HG03520 (cell line): ENCODE data around the gene CALM3.

Experiments used
- ATAC-seq: cut with Tn5 transposase; IDR thresholded peaks from one replicate; pipeline ENCODE4 v1.9.1; 2021; ENCODE audit warnings: mild to moderate bottlenecking, moderate library complexity; ENCODE audit not compliant: unreplicated experiment

The CALM3 gene

DNA sequence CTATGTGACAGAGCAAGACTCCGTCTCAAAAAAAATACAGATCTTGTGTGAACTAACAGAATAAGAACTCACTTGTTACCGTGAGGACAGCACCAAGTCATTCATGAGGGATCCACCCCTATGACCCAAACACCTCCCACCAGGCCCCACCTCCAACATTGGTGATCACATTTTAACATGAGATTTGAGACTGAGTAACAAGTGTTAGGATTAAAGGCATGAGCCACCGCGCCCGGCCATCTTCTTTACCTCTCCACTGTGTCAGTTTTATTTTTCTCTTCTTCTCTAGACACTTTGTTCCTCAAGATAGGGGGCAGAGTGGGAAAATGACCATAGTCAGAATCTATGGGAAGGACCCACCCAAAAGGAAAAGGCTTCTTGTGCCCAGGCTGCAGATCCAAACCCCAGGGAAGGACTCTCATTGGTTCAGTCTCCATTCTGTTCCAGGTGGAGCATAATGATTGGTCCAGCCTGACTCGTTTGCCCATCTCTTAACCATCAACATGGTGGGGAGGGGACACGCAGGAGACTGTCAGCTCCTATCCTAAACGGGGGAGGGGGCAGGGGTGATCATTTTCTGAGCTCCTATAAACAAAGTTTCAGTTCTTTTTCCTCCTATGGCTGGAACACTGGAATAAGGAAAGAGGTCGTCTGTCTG, 1.3 kb upstream of the CALM3 start:
- no peak for ATAC-seq

DNA sequence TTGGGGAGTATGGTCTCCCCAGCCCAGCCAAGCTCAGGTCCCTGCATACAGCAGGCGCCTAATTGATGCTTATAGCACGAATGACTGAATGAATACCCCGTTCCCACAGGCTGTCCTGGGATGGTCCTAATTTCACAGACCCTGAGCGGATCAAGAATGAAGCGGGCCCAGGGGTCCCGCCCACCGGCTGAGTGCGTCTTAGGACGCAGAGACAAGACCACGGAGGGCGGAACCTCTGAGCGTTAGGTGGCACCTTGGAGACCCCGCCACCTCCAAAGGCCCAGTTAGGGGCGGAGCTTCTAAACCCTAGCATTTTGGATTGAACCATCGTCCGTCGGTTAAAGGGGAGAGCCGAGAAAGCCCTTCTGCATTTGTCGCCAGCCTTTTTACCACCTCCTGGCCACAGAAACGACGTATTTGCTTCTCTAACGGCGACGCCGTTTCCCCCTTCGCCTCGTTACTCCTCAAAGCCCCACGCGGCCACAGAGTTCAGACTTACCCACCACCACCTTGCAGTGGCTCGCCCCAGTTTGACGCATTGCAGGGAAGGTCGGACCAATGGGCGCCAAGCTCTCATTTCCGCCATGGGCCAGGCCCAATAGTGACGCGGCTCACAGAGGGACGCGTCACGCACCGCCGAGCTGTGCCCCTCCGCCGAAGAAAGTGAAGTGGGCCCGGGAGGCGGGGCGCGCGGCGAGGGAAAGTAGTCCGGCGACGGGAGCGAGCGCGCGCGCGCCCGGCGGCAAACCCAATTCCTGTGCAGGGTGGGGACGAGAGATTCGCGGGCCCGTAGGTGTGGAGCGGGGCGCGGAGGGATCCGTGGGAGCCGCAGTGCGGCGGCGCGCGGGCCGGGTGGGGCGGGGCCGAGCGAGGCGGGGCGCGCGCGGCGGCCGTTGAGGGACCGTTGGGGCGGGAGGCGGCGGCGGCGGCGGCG, 479 bp upstream of the CALM3 start:
- peak; percentile 70 for ATAC-seq

DNA sequence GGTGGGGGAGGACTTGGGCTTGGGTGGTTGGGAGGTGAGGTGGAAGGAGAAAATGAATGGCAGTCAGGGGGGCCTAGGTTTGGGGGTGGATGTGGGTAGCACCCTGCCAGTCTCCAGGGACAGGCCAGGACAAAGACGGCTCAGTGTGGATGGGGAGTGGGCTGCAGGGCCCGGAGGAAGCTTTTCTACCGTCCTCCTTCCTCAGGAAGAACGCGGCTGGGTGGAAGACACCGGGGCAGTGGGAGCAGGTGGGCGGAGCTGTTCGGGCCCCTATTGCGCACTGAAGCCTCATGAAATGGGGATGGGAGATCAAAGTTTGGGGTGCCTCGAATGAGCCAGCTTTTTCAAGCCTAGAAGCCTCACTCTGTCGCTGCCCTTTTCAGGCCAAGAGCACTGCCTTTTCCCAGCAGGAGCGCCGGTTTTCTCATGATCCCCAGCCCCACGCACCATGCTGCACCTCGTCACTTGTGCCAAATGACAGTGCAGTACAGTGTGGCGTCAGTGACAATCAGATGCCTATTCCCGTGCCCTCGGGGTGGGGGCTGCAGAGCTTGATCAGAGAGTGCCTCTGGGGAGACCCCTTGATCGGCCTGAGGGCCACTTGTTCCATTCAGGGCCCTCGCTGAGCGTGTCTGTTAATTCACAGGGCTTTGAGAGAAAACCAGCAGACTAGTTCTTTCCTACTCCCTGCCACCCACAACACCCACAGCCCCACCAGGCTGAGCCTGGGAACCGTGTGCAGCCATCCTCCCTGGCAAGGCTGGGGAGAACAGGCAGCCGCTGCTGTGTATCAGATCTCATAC, 1.5 kb downstream of the CALM3 start:
- no peak for ATAC-seq

DNA sequence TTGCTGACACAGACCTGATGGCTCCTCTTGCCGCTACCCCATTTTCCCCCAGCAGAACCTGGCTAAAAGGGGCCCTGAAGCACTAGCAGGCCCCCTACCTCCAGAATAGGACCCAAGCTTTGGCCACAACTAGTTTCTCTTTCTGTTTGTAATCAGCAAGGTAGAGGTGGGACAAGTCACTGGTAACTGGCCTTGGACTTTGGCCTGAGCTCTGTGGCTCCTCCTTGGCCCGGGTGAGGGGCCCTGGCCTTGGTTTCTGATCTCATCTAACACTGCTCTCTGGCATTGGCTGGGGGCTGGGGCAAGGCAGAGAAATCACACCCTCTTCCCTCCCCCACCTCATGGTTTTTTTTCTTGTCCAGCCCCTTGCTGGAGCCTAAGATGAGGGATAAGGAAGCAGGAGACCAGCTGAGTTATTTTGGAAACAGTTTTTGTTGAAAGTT, 2.1 kb downstream of the CALM3 start:
- ATAC-seq = no peak

DNA sequence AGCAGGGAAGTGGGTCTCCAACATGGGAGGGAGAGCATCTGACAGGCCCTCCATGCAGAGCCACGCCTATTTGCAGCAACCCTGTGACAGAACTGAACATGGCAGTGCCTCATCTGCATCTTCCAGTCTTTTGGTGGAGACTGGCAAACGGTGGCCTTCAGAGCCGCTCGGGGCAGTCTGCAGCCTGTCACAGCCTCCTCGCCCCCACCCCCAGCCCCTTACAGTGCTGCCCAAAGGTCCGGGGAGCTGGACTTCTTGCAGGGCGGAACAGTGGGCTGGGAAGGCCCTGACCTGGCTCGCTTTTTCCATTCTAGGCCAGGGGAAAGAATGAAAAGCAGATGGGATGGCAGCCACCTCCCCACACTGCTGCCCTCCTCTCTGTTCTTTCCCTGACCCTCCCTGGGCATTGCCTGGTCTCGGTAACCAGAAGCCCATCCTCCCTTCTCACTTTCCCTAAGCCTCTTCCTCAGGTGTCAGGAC, 2.7 kb downstream of the CALM3 start:
- ATAC-seq = no peak

DNA sequence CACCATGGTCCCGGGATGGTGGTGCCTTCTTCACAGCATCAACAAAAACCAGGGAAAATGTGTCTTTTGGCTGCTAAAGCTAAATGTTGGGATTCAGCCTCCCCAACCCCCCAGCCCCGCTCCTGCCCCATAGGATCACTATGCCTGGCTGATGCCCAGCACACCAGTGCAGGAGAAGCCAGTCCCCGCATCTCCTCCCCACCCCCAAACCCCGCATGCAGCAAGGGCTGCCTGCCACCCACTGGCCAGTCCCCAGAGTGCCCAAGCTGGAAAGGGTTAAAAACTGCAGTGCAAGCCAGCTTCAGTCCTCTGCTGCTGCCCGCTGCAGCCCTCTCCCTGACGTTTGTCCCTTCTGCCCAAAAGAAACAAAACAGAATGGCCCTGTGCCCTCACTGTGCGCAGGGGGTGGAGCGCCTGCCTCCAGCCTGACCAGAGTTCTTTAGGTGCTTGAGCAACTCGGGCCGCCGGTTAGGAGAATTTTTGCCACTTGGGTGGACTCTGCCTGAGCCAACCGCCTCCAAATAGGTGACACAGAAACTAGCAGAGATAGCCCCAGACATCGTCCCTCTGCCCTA, 3.7 kb downstream of the CALM3 start:
- no peak for ATAC-seq

DNA sequence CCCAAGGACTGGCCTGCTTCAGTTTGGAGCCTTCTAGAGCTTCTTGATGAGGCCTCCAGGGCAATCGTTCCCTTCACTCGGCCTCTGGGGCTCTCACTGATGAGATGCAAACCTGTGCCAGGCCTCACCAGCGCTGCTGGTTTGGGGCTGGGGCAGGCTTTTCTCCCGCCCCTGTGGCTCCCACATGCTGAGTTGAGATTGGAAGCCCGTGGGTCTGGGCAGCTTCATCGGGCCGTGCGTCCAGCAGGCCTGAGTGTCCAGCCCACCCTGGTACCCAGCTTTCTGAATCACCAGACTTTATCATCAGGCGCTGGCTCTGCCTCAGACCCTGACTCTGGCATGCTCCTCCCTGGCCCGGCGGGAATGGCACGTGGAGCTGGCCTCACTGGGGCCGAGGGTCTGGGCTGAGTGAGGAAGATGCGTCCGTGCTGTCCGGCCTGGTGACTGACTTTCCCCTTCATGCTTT, 4.3 kb downstream of the CALM3 start:
- ATAC-seq = no peak

DNA sequence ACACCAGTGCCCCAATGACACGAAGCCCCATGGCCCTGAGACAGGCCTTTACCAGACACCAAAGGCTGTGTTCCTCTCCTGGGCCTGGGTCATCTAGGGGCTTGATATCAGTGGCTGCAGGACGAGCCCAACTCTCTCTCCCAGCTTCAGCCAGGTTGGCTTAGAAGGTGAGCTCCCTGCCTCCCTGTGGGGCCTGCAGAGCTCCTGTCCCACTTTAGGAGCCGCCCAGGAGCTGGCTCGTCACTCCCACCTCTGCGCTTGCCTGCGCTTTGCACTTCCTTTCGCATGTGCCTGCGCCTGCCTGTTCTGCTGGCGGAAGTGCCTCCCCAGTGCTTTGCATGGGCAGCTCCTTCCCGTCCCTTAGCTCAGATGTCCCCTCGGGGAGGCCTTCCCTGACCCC, 4.9 kb downstream of the CALM3 start:
- ATAC-seq = no peak

DNA sequence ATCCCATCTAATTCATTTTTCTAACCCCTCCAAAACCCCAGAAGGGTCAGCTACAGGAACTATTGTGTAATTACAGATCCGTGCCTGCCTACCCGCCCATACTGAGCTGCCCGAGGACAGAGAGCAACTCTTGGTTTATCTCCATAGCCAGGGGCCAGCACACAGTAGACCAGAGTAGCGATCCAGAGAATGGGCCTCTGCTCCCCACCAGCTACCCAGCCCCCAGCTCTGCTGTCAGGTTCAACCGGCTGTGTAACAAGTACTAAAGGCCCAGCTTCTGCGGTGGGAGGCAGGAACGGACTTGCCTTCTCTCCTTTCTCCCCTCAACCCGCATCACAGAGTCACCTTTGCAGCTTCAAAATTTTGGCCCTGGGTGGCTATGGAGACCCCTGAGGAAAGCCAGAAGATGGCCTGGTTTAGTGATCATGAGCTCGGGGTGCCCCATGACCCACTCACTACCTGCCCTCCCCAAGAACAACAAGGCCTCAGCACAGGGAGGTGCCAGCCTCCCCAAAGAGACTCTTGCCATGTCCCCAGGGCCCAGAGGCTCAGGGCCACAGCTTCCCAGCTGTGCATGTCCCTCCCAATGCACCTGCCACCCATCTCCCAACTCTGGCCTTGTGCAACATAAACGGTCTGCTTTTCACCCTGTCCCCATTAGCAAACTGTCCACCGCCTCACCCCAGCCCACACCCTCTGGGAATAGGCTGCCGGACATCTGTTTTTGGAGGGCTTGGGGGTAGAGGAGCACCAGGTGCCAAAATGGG, 5.7 kb downstream of the CALM3 start:
- ATAC-seq = no peak

DNA sequence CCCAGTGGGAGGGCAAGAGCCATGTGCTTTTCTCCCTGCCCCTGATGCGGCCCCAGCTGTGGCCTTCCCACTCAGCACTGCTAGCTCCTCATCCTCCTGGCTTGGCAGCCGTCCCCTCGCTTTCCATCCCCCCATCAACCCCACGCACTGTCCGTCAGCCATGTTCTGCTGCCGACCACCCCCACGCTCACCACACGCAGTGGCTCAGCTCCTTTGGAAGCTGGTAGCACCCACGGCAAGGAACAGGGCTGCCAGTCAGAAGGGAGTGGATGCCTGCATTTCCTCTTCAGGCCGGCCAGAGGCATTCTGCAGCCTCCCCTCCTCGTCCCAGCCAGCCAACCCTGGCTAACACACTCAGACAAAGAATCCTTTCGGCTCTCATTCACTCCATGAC, 6.3 kb downstream of the CALM3 start:
- ATAC-seq = no peak

DNA sequence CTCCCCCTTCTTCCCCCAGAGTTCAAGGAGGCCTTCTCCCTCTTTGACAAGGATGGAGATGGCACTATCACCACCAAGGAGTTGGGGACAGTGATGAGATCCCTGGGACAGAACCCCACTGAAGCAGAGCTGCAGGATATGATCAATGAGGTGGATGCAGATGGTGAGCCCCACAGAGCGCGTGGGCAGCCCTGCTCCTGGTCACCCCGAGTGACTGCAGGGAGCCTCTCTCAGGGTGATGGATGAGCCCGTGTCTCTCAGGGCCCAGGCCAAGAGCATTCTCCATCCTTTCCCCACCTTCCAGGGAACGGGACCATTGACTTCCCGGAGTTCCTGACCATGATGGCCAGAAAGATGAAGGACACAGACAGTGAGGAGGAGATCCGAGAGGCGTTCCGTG, 7.0 kb downstream of the CALM3 start:
- ATAC-seq = no peak

DNA sequence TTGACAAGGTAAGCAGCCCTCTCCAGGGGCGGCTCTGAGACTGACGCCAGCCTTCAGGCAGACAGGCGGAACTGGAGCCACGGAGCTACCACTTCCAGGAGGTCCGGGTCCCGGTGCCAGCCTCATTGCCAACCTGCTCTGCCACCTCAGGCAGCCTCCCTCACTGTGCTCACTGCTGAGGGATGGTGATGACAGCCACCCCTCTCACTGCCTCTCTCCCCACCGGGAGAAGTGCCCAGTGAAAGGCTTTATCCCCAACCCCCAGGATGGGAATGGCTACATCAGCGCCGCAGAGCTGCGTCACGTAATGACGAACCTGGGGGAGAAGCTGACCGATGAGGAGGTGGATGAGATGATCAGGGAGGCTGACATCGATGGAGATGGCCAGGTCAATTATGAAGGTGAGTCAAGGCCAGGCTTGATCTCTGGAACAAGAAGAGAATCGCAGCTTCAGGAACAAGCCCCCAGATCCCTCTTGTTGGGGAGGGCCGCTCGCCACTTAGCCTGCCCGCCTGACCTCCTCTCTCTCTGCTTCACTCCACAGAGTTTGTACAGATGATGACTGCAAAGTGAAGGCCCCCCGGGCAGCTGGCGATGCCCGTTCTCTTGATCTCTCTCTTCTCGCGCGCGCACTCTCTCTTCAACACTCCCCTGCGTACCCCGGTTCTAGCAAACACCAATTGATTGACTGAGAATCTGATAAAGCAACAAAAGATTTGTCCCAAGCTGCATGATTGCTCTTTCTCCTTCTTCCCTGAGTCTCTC, 7.6 kb downstream of the CALM3 start:
- ATAC-seq = no peak

DNA sequence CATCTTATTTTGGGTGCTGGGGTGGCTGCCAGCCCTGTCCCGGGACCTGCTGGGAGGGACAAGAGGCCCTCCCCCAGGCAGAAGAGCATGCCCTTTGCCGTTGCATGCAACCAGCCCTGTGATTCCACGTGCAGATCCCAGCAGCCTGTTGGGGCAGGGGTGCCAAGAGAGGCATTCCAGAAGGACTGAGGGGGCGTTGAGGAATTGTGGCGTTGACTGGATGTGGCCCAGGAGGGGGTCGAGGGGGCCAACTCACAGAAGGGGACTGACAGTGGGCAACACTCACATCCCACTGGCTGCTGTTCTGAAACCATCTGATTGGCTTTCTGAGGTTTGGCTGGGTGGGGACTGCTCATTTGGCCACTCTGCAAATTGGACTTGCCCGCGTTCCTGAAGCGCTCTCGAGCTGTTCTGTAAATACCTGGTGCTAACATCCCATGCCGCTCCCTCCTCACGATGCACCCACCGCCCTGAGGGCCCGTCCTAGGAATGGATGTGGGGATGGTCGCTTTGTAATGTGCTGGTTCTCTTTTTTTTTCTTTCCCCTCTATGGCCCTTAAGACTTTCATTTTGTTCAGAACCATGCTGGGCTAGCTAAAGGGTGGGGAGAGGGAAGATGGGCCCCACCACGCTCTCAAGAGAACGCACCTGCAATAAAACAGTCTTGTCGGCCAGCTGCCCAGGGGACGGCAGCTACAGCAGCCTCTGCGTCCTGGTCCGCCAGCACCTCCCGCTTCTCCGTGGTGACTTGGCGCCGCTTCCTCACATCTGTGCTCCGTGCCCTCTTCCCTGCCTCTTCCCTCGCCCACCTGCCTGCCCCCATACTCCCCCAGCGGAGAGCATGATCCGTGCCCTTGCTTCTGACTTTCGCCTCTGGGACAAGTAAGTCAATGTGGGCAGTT, 8.6 kb downstream of the CALM3 start:
- no peak for ATAC-seq

DNA sequence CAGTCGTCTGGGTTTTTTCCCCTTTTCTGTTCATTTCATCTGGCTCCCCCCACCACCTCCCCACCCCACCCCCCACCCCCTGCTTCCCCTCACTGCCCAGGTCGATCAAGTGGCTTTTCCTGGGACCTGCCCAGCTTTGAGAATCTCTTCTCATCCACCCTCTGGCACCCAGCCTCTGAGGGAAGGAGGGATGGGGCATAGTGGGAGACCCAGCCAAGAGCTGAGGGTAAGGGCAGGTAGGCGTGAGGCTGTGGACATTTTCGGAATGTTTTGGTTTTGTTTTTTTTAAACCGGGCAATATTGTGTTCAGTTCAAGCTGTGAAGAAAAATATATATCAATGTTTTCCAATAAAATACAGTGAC, 9.3 kb downstream of the CALM3 start:
- no peak for ATAC-seq

DNA sequence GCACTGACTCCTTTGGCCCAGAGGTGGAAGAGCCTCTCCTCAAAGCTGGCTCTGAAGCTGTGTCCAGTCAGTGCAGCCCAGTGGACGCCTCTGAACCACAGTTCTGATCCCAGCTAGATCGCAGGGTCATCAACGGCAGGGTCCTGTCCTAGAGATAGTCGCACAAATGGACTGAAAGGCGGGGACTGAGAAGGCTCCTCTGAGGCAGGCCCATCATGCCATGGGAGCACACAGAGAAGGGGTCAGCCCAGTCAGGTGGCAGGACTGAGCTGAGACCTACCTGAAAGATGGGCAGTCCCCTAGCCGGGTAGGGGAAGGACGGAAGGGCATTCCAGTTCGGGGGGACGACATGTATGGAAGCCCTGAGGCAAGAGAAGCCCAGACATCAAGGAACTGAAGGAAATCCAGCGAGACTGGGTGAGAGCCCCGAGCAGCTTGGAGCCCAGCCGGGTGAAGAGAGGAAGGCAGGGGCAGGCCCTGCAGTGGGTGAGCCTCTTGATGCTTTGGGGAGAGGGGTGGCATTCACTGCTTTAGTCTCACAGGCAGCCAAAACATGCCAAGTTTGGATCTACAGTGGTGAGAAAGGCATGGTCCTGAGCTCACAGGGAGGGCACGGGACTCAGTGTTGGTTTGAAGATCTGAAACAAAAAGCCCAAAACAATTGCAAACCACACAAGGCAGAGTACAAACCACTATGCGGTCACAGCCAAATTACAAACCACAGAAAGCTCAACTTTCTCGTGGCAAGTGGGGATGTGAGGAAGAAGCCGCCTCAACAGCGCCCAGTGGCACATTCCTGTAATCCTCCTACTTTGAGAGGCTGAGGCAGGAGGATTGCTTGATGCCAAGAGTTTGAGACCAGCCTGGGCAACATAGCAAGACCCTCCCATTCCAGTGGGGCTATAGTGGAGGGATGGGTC, 10.0 kb downstream of the CALM3 start:
- no peak for ATAC-seq

DNA sequence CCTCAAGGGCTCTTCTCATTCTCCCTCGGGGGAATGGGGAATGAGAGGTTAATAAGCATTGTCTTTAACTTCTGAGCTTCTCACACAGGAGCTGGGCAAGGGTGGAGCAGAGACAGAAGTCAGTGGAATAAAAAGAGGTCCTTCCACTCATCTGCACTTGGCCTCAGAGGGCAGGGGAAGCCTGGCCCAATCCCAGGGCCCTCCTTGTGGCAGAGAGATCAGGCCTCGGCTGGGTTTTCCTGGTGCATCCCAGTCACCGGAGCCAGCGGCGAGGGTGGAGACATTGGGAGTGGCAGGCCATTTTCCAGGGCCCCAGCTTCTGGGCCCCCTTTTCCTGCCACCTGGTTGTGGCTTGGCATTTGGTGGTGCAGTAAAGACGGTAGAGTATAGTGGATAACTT, 10.6 kb downstream of the CALM3 start:
- ATAC-seq = no peak

DNA sequence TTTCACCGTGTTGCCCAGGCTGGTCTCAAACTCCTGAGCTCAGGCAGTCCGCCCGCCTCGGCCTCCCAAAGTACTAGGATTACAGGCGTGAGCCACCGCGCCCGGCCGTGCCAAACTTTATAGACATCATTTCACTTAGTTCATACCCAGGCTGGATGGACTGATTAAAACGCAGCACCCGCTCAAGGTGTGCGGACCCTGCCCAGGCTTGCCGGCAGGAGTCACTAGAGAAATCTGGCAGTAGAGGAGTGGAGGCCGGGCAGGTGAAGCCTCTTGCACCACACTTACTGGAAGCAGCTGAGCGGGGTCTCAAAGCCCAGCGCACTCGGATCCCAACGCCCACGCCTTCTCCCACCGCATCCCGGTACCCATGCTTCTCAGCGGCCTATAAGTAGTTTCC, 12.4 kb downstream of the CALM3 start:
- ATAC-seq = no peak
